K562 (cell line): ENCODE data around the gene CAMSAP2. TPM values are rescaled to one million over a fixed set of nuclear protein-coding genes. Genes with fewer than 3 reads are reported as not detected.

Source experiments
- ATF3 ChIP-seq, 2 experiments: fragments of 450-650 bp in 1 of 2; sonication (generic) in 1 of 2; formaldehyde crosslinking in 1 of 2; IDR thresholded peaks in 1 of 2; conservative IDR thresholded peaks in 1 of 2; 2 replicates each; pipeline versions ENCODE4 v1.6.1 to v1.8.1; 2016 to 2023; ENCODE audit warnings: mild to moderate bottlenecking in 2 of 2, moderate library complexity in 2 of 2, inconsistent platforms in 1 of 2, missing genetic modification reagents in 1 of 2
- CHD1 ChIP-seq: fragments of 200-600 bp; sonication (generic); IDR thresholded peaks from one replicate; pipeline ENCODE4 v1.6.1; 2012; ENCODE audit warnings: mild to moderate bottlenecking, moderate library complexity, low read length, inconsistent platforms
- COPS2 ChIP-seq: fragments of 450-650 bp; conservative IDR thresholded peaks from 2 replicates; pipeline ENCODE4 v1.6.1; 2016; ENCODE audit warnings: mild to moderate bottlenecking, moderate library complexity
- DACH1 ChIP-seq: fragments of 450-650 bp; IDR thresholded peaks from 2 replicates; pipeline ENCODE4 v1.6.1; 2018; ENCODE audit not compliant: partially characterized antibody
- FOXA1 ChIP-seq: fragments of 450-650 bp; IDR thresholded peaks from 2 replicates; pipeline ENCODE4 v1.6.1; 2016; ENCODE audit warnings: mild to moderate bottlenecking, borderline replicate concordance
- KAT8 ChIP-seq: fragments of 450-650 bp; IDR thresholded peaks from 2 replicates; pipeline ENCODE4 v1.6.1; 2016; ENCODE audit warnings: low read depth, mild to moderate bottlenecking
- KDM5B ChIP-seq: fragments of 200-600 bp; sonication (generic); IDR thresholded peaks from 2 replicates; pipeline ENCODE4 v1.6.1; 2012; ENCODE audit warnings: low read depth, mild to moderate bottlenecking, moderate library complexity, low read length, control low read depth, inconsistent platforms; ENCODE audit not compliant: insufficient replicate concordance
- NCOR1 ChIP-seq: fragments of 450-650 bp; IDR thresholded peaks from 2 replicates; pipeline ENCODE4 v1.6.1; 2016; ENCODE audit warnings: mild to moderate bottlenecking, moderate library complexity
- NFATC3 ChIP-seq: fragments of 450-650 bp; IDR thresholded peaks from 2 replicates; pipeline ENCODE4 v1.6.1; 2017; ENCODE audit warnings: mild to moderate bottlenecking
- NR1H2 ChIP-seq: sonication (generic); formaldehyde crosslinking; IDR thresholded peaks from 2 replicates; pipeline ENCODE4 v1.4.0; 2020; ENCODE audit warnings: mild to moderate bottlenecking, missing genetic modification reagents
- RAD21 ChIP-seq, 2 experiments: fragments of 250-450 bp in 1 of 2; fragments of 450-650 bp in 1 of 2; sonication (Bioruptor Pico) in 1 of 2; formaldehyde crosslinking in 1 of 2; IDR thresholded peaks in 1 of 2; conservative IDR thresholded peaks in 1 of 2; 2 replicates each; pipeline versions ENCODE4 v1.4.0 to v1.8.0; 2020 to 2022; ENCODE audit warnings: mild to moderate bottlenecking in 2 of 2, moderate library complexity in 1 of 2
- SFPQ ChIP-seq: fragments of 200-400 bp; formaldehyde crosslinking; IDR thresholded peaks from 2 replicates; pipeline ENCODE4 v1.6.1; 2017; ENCODE audit warnings: mild to moderate bottlenecking, low read depth, low read length, moderate library complexity
- SLC30A9 ChIP-seq: fragments of 250-450 bp; sonication (Bioruptor Pico); IDR thresholded peaks from 2 replicates; pipeline ENCODE4 v1.8.0; 2022; ENCODE audit warnings: mild to moderate bottlenecking, moderate library complexity
- SMARCA5 ChIP-seq: fragments of 450-650 bp; IDR thresholded peaks from 2 replicates; pipeline ENCODE4 v1.6.1; 2016
- THRAP3 ChIP-seq: fragments of 450-650 bp; IDR thresholded peaks from 2 replicates; pipeline ENCODE4 v1.6.1; 2016; ENCODE audit warnings: mild to moderate bottlenecking, inconsistent platforms, borderline replicate concordance
- ZC3H11A ChIP-seq: IDR thresholded peaks from 2 replicates; pipeline ENCODE4 v1.6.1; 2012; ENCODE audit warnings: low read depth, low read length, improper control_type of control experiment
- ZFX ChIP-seq: sonication (generic); formaldehyde crosslinking; IDR thresholded peaks from 2 replicates; pipeline ENCODE4 v1.8.0; 2022; ENCODE audit warnings: mild to moderate bottlenecking, missing genetic modification reagents, moderate library complexity
- ZNF232 ChIP-seq: sonication (generic); formaldehyde crosslinking; IDR thresholded peaks from 2 replicates; pipeline ENCODE4 v1.8.0; 2022; ENCODE audit warnings: mild to moderate bottlenecking, missing genetic modification reagents
- ZNF511 ChIP-seq: sonication (generic); formaldehyde crosslinking; IDR thresholded peaks from 2 replicates; pipeline ENCODE4 v1.8.0; 2022; ENCODE audit warnings: mild to moderate bottlenecking, missing genetic modification reagents
- ZNF583 ChIP-seq: fragments of 250-450 bp; sonication (Bioruptor Pico); IDR thresholded peaks from 2 replicates; pipeline ENCODE4 v1.4.0; 2020
- ZNF766 ChIP-seq: fragments of 200-800 bp; sonication (Bioruptor generic); conservative IDR thresholded peaks from 2 replicates; pipeline ENCODE4 v1.6.1; 2016; ENCODE audit warnings: missing genetic modification characterization, missing compliant biosample characterization
- polyA plus RNA-seq, 8 experiments: library from polyadenylated mRNA; depleted of rRNA in 4 of 8; stranded (reverse) in 5 of 8; unstranded in 3 of 8; fragments of >200 nt; fragmentation: Nextera tagmentation in 2 of 8; fragmentation: Illumina TruSeq in 1 of 8; extraction: Ambion mirVana in 2 of 8; extraction: Trizol in 1 of 8; gene quantifications; 2 replicates each; pipeline versions ENCODE4 v1.2.1 to v1.2.3, GENCODE V29; 2011 to 2014; ENCODE audit warnings: inconsistent platforms in 1 of 8, missing spikeins in 1 of 8
- total RNA-seq, 7 experiments: library from RNA; depleted of rRNA in 6 of 7; stranded (reverse); fragments of >200 nt in 6 of 7; fragmentation: Illumina TruSeq in 2 of 7; extraction: Trizol in 2 of 7; gene quantifications; 2 replicates each; pipeline versions ENCODE4 v1.2.1 to v1.2.3, GENCODE V29; 2011 to 2021; ENCODE audit warnings: low replicate concordance in 1 of 7

CAMSAP2 gene
- total and polyA plus RNA-seq, 9 of the 15 experiments (the other 6 are each of a cell fraction or from before 2014, with no cell fraction given) = 1.4 to 7.5 (median 2.7) TPM

- 0 out of 2 replicates have a peak, but pooled peaks have one; percentile 11 for TF ChIP-seq ATF3 (IDR thresholded peaks at IDR 0.05)
- TF ChIP-seq ATF3 (CRISPR knock-in tag; conservative IDR thresholded peaks at IDR 0.05) = no peak
- TF ChIP-seq ZNF232 (CRISPR knock-in tag) = no peak
- TF ChIP-seq ZNF583 = peak; percentile 78; the same call in 1 of the 2 replicates
- peak; percentile 44; the same call in 1 of the 2 replicates for TF ChIP-seq NFATC3
- TF ChIP-seq DACH1 = no peak
- TF ChIP-seq SLC30A9 (CRISPR knock-in tag) = no peak
- TF ChIP-seq RAD21 (CRISPR knock-in tag; conservative IDR thresholded peaks at IDR 0.05 in 1 of 2, IDR thresholded peaks at IDR 0.05 in 1 of 2) = no peak
- TF ChIP-seq KDM5B = no peak
- TF ChIP-seq FOXA1 = no peak
- TF ChIP-seq COPS2 = no peak
- no peak for TF ChIP-seq ZC3H11A
- no peak for TF ChIP-seq THRAP3
- TF ChIP-seq KAT8 = no peak
- no peak for TF ChIP-seq ZNF511 (CRISPR knock-in tag)
- TF ChIP-seq NR1H2 = no peak
- no peak for TF ChIP-seq ZFX
- TF ChIP-seq NCOR1 = no peak
- no peak for TF ChIP-seq SFPQ
- no peak for TF ChIP-seq SMARCA5
- no peak for TF ChIP-seq ZNF766 (CRISPR knock-in tag)
- no peak for TF ChIP-seq CHD1
These were observed 40.6 kb downstream of the CAMSAP2 start (continued) for GRCh38 chr1:200779326-200779725.
